HepG2 (cell line): ENCODE results near the gene SLC9A5. TPM values are rescaled to one million over a fixed set of nuclear protein-coding genes. Genes with fewer than 3 reads are reported as not detected.
A peak's percentile ranks its signal among the peaks of the same experiment; 100 is the strongest.

Experiments used
- ATAC-seq: fragments of 200-7000 bp; cut with Tn5 transposase; 3 replicates; pipeline ENCODE4 v1.9.1; 2020; ENCODE audit warnings: mild to moderate bottlenecking, moderate library complexity
- BruUV-seq: library from RNA; stranded (reverse); fragments of 400-500 nt; replicated peaks from 2 replicates; lab custom pipeline; 2021; lab: Mats Ljungman, UMichigan
- CTCF ChIA-PET: fragments of 300-600 bp; formaldehyde crosslinking; extraction: SDS; loops from one replicate; lab custom pipeline; 2021; ENCODE audit warnings: low total read pairs, inconsistent platforms, low intra/inter-chr PET ratio; lab: Yijun Ruan, JAX
- POLR2A ChIA-PET: fragments of 350-600 bp; sonication (Branson Sonifier 250); formaldehyde crosslinking; loops from one replicate; lab custom pipeline; 2020; ENCODE audit warnings: antibody characterized with exemption, inconsistent platforms; lab: Yijun Ruan, JAX
- DNase-seq: peaks from one replicate; pipeline ENCODE4 v3.0.0-alpha.2; 2015; ENCODE audit warnings: low spot score
- FAIRE-seq: peaks from 3 replicates; lab custom pipeline; 2011; peaks lifted over from hg19 to GRCh38; lab: Jason Lieb, UNC
- H2AFZ ChIP-seq: one replicate; pipeline ENCODE4 v1.6.1; 2011; ENCODE audit warnings: low read length, inconsistent platforms
- H3K27ac ChIP-seq: fragments of 300-600 bp; 3 replicates; pipeline ENCODE4 v1.8.0; 2011; ENCODE audit warnings: mixed run types, mild to moderate bottlenecking, mixed read lengths, low read length, inconsistent platforms; ENCODE audit not compliant: insufficient read depth; ENCODE audit errors: extremely low read length
- H3K27me3 ChIP-seq, 2 experiments: fragments of 200-600 bp in 1 of 2; 2 replicates in 1 of 2; 3 replicates in 1 of 2; pipeline versions ENCODE4 v1.6.0 to v1.8.0; 2011; ENCODE audit warnings: low read length in 2 of 2, mild to moderate bottlenecking in 2 of 2, moderate library complexity in 2 of 2, inconsistent platforms in 1 of 2; ENCODE audit not compliant: insufficient read depth in 2 of 2, control insufficient read depth in 1 of 2
- H3K36me3 ChIP-seq, 2 experiments: fragments of 200-600 bp in 1 of 2; replicated peaks in 1 of 2; 2 replicates in 1 of 2; 3 replicates in 1 of 2; pipeline versions ENCODE4 v1.5.1 to v1.8.0; 2011; ENCODE audit warnings: low read length in 2 of 2, inconsistent platforms in 1 of 2; ENCODE audit not compliant: insufficient read depth in 2 of 2, control insufficient read depth in 1 of 2
- H3K4me1 ChIP-seq: 2 replicates; pipeline ENCODE4 v1.5.1; 2012; ENCODE audit warnings: low read length, inconsistent platforms; ENCODE audit not compliant: insufficient read depth
- H3K4me2 ChIP-seq: 2 replicates; pipeline ENCODE4 v1.6.0; 2011; ENCODE audit warnings: low read depth, low read length, inconsistent platforms
- H3K4me3 ChIP-seq, 3 experiments: fragments of 200-600 bp in 1 of 3; sonication (generic), shearing (Covaris generic) in 1 of 3; replicated peaks in 1 of 3; 2 replicates each; pipeline ENCODE4 v1.5.1; 2011 to 2016; ENCODE audit warnings: low read length in 3 of 3, inconsistent platforms in 2 of 3, low read depth in 2 of 3, mild to moderate bottlenecking in 2 of 3, control low read depth in 1 of 3, mixed read lengths in 1 of 3; ENCODE audit not compliant: insufficient read depth in 1 of 3
- H3K79me2 ChIP-seq: one replicate; pipeline ENCODE4 v1.6.1; 2011; ENCODE audit warnings: low read length, inconsistent platforms; ENCODE audit not compliant: insufficient read depth
- H3K9ac ChIP-seq: 2 replicates; pipeline ENCODE4 v1.6.0; 2011; ENCODE audit warnings: mild to moderate bottlenecking, low read depth, low read length, inconsistent platforms; ENCODE audit not compliant: insufficient read depth
- H3K9me3 ChIP-seq: 2 replicates; pipeline ENCODE4 v1.5.1; 2012; ENCODE audit warnings: mild to moderate bottlenecking, low read length
- H4K20me1 ChIP-seq: 2 replicates; pipeline ENCODE4 v1.6.0; 2011; ENCODE audit warnings: inconsistent platforms, mild to moderate bottlenecking, low read length, moderate library complexity; ENCODE audit not compliant: insufficient read depth
- BORCS8-MEF2B ChIP-seq: sonication (generic); formaldehyde crosslinking; IDR thresholded peaks from 2 replicates; pipeline ENCODE4 v1.8.0; 2022; ENCODE audit warnings: mild to moderate bottlenecking, missing genetic modification reagents
- CHD2 ChIP-seq: IDR thresholded peaks from 2 replicates; pipeline ENCODE4 v1.6.1; 2011; ENCODE audit warnings: low read depth, low read length, improper control_type of control experiment
- ELF3 ChIP-seq: IDR thresholded peaks from 2 replicates; pipeline ENCODE4 v1.6.1; 2016; ENCODE audit warnings: missing genetic modification reagents, missing compliant biosample characterization
- ETV5 ChIP-seq: IDR thresholded peaks from 2 replicates; pipeline ENCODE4 v1.6.1; 2018; ENCODE audit warnings: missing biosample characterization, missing genetic modification reagents, inconsistent platforms, borderline replicate concordance
- MAX ChIP-seq: IDR thresholded peaks from 2 replicates; pipeline ENCODE4 v1.6.1; 2012; ENCODE audit warnings: inconsistent platforms
- NKX3-1 ChIP-seq: sonication (generic); formaldehyde crosslinking; IDR thresholded peaks from 2 replicates; pipeline ENCODE4 v1.5.0; 2020; ENCODE audit warnings: missing genetic modification reagents
- PBX2 ChIP-seq: IDR thresholded peaks from 2 replicates; pipeline ENCODE4 v1.6.1; 2016; ENCODE audit warnings: control low read depth
- TGIF2 ChIP-seq: IDR thresholded peaks from 2 replicates; pipeline ENCODE4 v1.6.1; 2016; ENCODE audit warnings: control low read depth, missing compliant biosample characterization
- ZNF282 ChIP-seq: fragments of 450-650 bp; IDR thresholded peaks from 2 replicates; pipeline ENCODE4 v1.6.1; 2018; ENCODE audit not compliant: partially characterized antibody
- ZNF3 ChIP-seq: IDR thresholded peaks from 2 replicates; pipeline ENCODE4 v1.7.0; 2017; ENCODE audit warnings: inconsistent platforms
- ZNF337 ChIP-seq: sonication (generic); formaldehyde crosslinking; IDR thresholded peaks from 2 replicates; pipeline ENCODE4 v1.5.1; 2020; ENCODE audit warnings: missing genetic modification reagents, low read depth, mild to moderate bottlenecking, borderline replicate concordance
- ZNF432 ChIP-seq: sonication (generic); formaldehyde crosslinking; IDR thresholded peaks from 2 replicates; pipeline ENCODE4 v1.5.0; 2020; ENCODE audit warnings: missing genetic modification reagents, mild to moderate bottlenecking, borderline replicate concordance
- ZNF724P ChIP-seq: sonication (generic); formaldehyde crosslinking; IDR thresholded peaks from 2 replicates; pipeline ENCODE4 v1.8.0; 2022; ENCODE audit warnings: missing genetic modification reagents, borderline replicate concordance
- WGBS: methylation state at CpG from one replicate; pipeline ENCODE4 v1.1.6; 2017; ENCODE audit warnings: low lambda C conversion rate; 5-methylcytosine and 5-hydroxymethylcytosine counted together
- in situ Hi-C: cut with HindIII; loops from 2 replicates; pipeline ENCODE4 v1.10.0; 2017; ENCODE audit warnings: low pct_unique_long_range_greater_than_20kb; ENCODE audit not compliant: extremely low pct_ligation_motif_present
- intact Hi-C: fragments of 100-400 bp; cut with micrococcal nuclease; formaldehyde crosslinking; loops from one replicate; pipeline ENCODE4 v1.10.0; 2022; ENCODE audit not compliant: unreplicated experiment
- polyA plus RNA-seq, 8 experiments: library from polyadenylated mRNA; depleted of rRNA in 3 of 8; stranded (reverse) in 7 of 8; unstranded in 1 of 8; fragments of >200 nt; fragmentation: Illumina TruSeq in 4 of 8; extraction: Trizol in 4 of 8; gene quantifications; 2 replicates each; pipeline versions ENCODE4 v1.2.1 to v1.2.3, GENCODE V29; 2011 to 2016; ENCODE audit warnings: low read depth in 4 of 8, missing spikeins in 1 of 8, mixed read lengths in 1 of 8; ENCODE audit not compliant: insufficient read depth in 1 of 8
- total RNA-seq, 5 experiments: library from RNA; depleted of rRNA; stranded (reverse); fragments of >200 nt; fragmentation: Illumina TruSeq; extraction: Trizol; gene quantifications; 2 replicates each; pipeline ENCODE4 v1.2.3, GENCODE V29; 2016; ENCODE audit warnings: low read depth in 1 of 5
- TF ChIP-seq, protein P1 (sequence below): sonication (generic); formaldehyde crosslinking; IDR thresholded peaks from 2 replicates; pipeline ENCODE4 v1.4.0; 2020; ENCODE audit warnings: low read depth, mild to moderate bottlenecking, missing genetic modification reagents
- TF ChIP-seq, protein P2 (sequence below): sonication (generic); formaldehyde crosslinking; IDR thresholded peaks from 2 replicates; pipeline ENCODE4 v1.8.1; 2023; ENCODE audit warnings: mild to moderate bottlenecking, missing genetic modification reagents

SLC9A5 gene
- total and polyA plus RNA-seq, 2 of the 13 experiments (the other 11 are each of a cell fraction or from before 2014, with no cell fraction given), result 0.58 to 1.4 TPM

GRCh38 chr16:67223992-67224391, 24.8 kb upstream of the SLC9A5 start:
- intact Hi-C loops (no loop called here), in situ Hi-C loops (no loop called here)
- no TSS peak for BruUV-seq

DNA sequence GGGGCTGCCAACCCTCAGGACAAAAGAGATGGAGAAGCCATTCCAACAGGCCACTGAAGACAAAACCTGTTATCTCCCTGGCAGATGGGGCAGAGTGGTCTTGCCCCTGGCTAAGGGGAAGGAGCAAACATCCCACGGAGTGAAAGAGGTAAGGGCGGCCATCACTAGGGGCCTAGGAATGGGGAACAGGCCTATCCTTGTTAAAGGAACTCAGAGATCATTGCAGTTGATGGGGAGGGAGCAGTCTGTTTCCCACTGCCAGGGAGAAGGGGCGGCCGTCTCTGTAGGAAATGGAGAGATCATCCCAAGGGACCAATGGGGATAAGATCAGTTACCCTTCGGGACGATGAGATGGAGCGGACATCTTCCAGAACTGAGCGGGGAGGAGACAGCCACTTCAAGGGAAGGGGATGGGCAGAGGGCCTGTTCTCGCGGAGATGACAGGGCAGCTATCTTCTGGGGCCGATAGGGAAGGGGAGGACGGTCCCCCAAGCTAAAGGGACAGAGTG, 22.4 kb upstream of the SLC9A5 start:
- WGBS, result 9% methylated on average over 12 of the region's 12 CpGs
- Histone ChIP-seq H3K27ac (no peak overlapping the region), H3K9me3 (no peaks in the 10 kb centered on the region), H3K4me1 (peaks cover 34% of the 10 kb centered on the region), H3K79me2 (peaks cover 17% of the 10 kb centered on the region), H2AFZ (no peak overlapping the region), H4K20me1 (no peaks in the 10 kb centered on the region; the same call in 1 of the 2 replicates), H3K4me3 (peak overlapping the region; percentile 97 to 100 (median 98)), H3K27me3 (peaks cover 0 to 4% of the 10 kb centered on the region in 2 experiments; a peak in 1 of 5 replicates), H3K36me3 (peaks cover 23 to 33% of the 10 kb centered on the region in 2 experiments), H3K4me2 (peak overlapping the region; percentile 93), H3K9ac (peak overlapping the region; percentile 98)
- CTCF ChIA-PET, result no interaction called here
- intact Hi-C loops (loop anchor here (5.0 kb wide), 1 partner anchor 39 kb away; no protein-coding TSS in a partner anchor), in situ Hi-C loops (no loop called here)
- ATAC-seq (no peak; the same call in 1 of the 3 replicates), FAIRE-seq (no peak), DNase-seq (no peak)
- POLR2A ChIA-PET, result interaction anchor here (0.6 to 3.2 kb wide), 22 partner anchors 9 to 335 kb away, joined by 3 to 71 read pairs (median 4); partner anchors contain the start of genes ATP6V0D1, ELMO3, FHOD1 and NOL3
- no TSS peak for BruUV-seq
- TF ChIP-seq, protein P1, sequence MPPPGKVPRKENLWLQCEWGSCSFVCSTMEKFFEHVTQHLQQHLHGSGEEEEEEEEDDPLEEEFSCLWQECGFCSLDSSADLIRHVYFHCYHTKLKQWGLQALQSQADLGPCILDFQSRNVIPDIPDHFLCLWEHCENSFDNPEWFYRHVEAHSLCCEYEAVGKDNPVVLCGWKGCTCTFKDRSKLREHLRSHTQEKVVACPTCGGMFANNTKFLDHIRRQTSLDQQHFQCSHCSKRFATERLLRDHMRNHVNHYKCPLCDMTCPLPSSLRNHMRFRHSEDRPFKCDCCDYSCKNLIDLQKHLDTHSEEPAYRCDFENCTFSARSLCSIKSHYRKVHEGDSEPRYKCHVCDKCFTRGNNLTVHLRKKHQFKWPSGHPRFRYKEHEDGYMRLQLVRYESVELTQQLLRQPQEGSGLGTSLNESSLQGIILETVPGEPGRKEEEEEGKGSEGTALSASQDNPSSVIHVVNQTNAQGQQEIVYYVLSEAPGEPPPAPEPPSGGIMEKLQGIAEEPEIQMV (CRISPR knock-in tag), result no peak
- TF ChIP-seq ZNF282 (no peak), MAX (no peak), ZNF337 (CRISPR knock-in tag) (no peak), ZNF432 (CRISPR knock-in tag) (no peak), TGIF2 (CRISPR knock-in tag) (no peak), BORCS8-MEF2B (CRISPR knock-in tag) (peak; percentile 8; the same call in 1 of the 2 replicates), NKX3-1 (CRISPR knock-in tag) (no peak), ZNF724P (CRISPR knock-in tag) (0 out of 2 replicates have a peak, but pooled peaks have one; percentile 38), CHD2 (no peak), PBX2 (no peak)
- TF ChIP-seq, protein P2, sequence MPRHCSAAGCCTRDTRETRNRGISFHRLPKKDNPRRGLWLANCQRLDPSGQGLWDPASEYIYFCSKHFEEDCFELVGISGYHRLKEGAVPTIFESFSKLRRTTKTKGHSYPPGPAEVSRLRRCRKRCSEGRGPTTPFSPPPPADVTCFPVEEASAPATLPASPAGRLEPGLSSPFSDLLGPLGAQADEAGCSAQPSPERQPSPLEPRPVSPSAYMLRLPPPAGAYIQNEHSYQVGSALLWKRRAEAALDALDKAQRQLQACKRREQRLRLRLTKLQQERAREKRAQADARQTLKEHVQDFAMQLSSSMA, result peak; percentile 56; the same call in 1 of the 2 replicates

More at GRCh38 chr16:67223992-67224391, 24.8 kb upstream of the SLC9A5 start:
- peaks cover 0 to 4% of the 10 kb centered on the region in 2 experiments; a peak in 1 of 5 replicates for H3K27me3 ChIP-seq
- DNase-seq (no peak), ATAC-seq (no peak), FAIRE-seq (no peak)
- CTCF ChIA-PET, result no interaction called here
- no peak overlapping the region for H3K9ac ChIP-seq
- peaks cover 6 to 10% of the 10 kb centered on the region in 2 experiments; a peak in 4 of 5 replicates for H3K36me3 ChIP-seq
- no peak overlapping the region for H2AFZ ChIP-seq
- no peaks in the 10 kb centered on the region; the same call in 1 of the 2 replicates for H4K20me1 ChIP-seq
- TF ChIP-seq ETV5 (CRISPR knock-in tag) (peak; percentile 35; the same call in 1 of the 2 replicates), ZNF3 (CRISPR knock-in tag) (no peak), ELF3 (CRISPR knock-in tag) (0 out of 2 replicates have a peak, but pooled peaks have one; percentile 21)
- H3K4me1 ChIP-seq, result peaks cover 34% of the 10 kb centered on the region
- WGBS, result 23% methylated on average over 3 of the region's 3 CpGs
- H3K79me2 ChIP-seq, result peaks cover 17% of the 10 kb centered on the region
- H3K27ac ChIP-seq, result no peak overlapping the region
- H3K9me3 ChIP-seq, result no peaks in the 10 kb centered on the region
- POLR2A ChIA-PET, result no interaction called here
- no peak overlapping the region for H3K4me3 ChIP-seq
- H3K4me2 ChIP-seq, result peak overlapping the region; percentile 30; the same call in 1 of the 2 replicates
